LHCN-M2 (cell line): ENCODE data around the gene MYO16. TPM values are rescaled to one million over a fixed set of nuclear protein-coding genes. Genes with fewer than 3 reads are reported as not detected.
A peak's percentile ranks its signal among the peaks of the same experiment; 100 is the strongest.

Source experiments
- DNase-seq: peaks from one replicate; pipeline ENCODE4 v3.0.0-alpha.2; 2012; ENCODE audit warnings: low read depth
- total RNA-seq: library from RNA; depleted of rRNA; stranded (reverse); fragments of >200 nt; gene quantifications from 2 replicates; pipeline ENCODE4 v1.2.3, GENCODE V29; 2014

The MYO16 gene
- total RNA-seq, 1 experiment from 2014 or later, result not detected

- DNase-seq, result no peak
Measured at GRCh38 chr13:108795841-108796240, 166.4 kb downstream of the MYO16 start.

DNA sequence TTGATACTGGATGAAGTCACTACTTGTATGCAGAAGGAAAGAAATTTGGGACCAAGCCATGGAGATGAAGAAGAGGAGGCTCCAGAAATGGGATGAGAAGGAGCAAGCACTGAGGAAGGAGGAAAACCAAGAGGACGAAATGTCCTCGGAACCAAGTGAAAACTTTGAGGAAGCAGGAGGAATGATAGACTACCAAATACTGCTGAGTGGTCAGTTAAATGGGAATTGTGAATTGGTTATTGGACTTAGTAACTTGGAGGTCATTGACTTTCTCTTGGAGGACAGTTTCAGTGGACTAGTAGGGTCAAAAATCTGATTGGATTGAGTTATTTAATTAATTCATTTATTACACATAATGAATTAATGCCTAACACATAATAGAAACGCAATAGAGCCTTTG is 167.9 kb downstream of the MYO16 start:
- DNase-seq, result no peak

DNA sequence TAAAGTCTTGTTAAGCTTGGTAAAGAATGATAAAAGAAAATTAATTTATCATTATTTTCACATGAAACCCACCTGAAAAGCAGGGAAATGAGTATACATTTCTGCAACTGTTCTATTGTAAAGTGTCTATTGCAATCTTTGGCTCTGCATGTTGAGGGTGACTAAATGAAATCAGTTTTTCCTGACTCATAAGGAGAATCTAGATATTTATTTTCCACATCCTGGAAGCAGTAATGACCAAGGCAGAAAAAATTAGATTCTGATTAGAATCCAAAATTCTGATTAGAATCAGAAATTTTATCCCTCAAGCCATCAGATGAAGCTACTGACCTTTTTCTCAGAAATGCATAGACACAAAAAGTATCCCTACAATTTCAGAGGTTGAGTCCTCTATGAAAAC is 178.4 kb downstream of the MYO16 start:
- no peak for DNase-seq

- no peak for DNase-seq
Measured at GRCh38 chr13:108812165-108812564, 182.8 kb downstream of the MYO16 start.

DNA sequence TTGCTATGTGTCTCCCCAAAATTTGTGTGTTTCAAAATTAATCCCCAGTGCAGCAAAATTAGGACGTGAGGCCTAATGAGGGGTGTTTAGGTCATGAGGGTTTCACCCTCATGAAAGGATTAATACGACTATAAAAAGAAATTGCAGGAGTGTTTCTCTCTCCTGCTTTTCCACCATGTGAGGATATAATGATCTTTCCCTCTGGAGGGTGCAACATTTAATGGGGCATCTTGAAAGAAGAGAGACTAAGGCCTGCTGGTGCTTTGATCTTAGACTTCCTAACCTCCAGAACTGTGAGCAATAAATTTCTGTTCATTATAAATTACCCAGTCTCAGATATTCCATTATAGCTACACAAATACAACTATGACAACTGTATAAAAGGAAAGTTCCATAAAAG is 183.2 kb downstream of the MYO16 start:
- DNase-seq, result no peak

DNA sequence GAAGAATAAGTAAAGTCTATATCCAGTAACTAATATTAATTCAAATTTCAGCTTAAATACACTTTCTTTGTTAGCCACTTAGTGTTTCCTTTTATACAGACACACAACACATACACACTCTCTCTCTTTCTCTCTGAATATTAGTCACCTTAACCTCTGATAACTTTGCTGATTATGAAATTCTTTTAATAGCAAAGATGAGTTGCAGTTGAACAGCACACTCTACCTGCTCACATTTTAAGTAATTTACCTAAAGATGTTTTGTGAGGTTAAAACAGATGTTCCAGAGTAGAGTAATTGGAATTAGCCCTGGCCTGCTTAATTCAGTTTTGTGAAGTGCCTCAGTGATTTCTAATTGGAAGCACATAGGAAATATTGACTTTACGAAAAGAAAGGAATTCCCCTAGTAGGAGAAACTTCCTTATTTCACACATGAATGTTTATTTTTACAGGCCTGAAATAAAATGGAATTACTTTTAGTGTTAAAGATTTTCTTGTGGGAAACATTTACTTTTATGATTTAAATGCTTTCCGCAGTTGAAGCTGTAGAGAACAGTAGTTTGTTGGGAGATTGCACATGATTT is 184.3 kb downstream of the MYO16 start:
- no peak for DNase-seq

DNA sequence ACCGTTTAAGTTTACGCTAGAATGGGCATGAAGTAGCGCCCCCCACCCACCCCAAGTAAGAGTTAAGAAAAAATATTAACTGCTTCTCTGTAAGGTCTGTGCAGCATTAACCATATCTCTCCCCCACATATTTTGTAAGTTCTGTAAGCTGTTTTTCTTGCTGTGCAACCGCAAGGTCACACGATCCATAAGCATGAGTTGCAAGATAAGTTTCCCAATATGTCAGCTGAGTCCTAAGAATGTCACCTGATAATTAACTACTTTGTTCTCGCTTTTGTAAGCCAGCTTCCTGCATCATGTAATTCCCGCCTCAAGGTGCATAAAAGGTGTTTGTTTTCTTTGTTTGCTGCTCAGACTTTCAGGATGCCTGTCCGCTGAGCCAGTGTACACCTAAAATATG is 187.0 kb downstream of the MYO16 start:
- DNase-seq, result no peak

- DNase-seq, result no peak
Measured at GRCh38 chr13:108827646-108828045, 198.2 kb downstream of the MYO16 start.

- DNase-seq, result no peak
Measured at GRCh38 chr13:108828086-108828815, 198.8 kb downstream of the MYO16 start.

GRCh38 chr13:108830916-108831315 is 201.5 kb downstream of the MYO16 start:
- no peak for DNase-seq

DNA sequence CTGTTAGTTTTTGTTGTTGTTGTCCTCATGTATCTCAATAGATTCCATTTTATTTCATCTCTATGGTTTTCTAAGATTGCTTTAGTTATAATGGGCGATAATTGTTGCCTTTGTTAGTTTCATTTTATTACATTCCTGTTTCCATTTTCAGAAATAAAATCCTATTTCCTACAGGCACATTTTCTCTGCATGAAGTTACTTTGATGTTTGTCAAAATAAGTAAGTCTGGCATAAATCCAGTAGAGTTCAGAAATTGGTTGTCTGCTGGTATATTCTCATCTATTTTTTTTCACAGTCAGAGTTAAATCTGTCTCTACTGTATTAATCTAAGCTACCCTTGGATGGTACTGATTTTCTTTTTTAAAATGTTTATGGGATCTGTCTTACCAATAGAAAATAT is 204.1 kb downstream of the MYO16 start:
- no peak for DNase-seq

- no peak for DNase-seq
Measured at GRCh38 chr13:108834193-108834592, 204.8 kb downstream of the MYO16 start.

DNA sequence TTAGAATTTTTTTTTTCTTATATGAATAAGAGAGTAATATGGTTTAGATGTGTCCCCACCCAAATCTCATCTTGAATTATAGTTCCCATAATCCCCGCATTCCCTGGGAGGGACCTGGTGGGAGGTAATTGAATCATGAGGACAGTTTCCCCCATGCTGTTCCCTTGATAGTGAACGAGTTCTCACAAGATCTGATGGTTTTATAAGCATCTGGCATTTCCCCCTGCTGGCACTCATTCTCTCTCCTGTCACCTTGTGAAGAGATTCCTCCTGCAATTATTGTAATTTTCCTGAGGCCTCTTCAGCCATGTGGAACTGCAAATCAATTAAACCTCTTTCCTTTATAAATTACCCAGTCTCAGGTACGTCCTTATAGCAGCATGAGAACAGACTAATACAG is 205.7 kb downstream of the MYO16 start:
- no peak for DNase-seq

DNA sequence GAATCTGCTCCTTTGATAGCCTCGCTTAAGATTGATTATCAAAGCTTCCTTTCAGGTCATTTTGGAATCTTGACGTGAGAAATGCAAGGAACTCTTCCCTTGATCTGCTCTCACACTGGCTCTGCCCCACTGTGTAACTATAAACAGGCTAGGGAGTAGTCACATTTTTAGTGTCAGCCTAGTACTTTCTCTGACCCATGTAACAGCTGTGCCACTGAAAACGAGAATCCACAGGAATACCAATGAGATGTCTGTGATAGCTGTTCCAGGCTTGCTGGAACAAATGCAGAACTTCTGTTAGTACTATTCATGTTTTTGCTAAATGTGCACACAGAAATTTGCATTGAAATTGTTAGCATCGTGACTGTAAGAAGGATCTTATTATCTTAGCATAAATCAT is 221.3 kb downstream of the MYO16 start:
- DNase-seq, result no peak

DNA sequence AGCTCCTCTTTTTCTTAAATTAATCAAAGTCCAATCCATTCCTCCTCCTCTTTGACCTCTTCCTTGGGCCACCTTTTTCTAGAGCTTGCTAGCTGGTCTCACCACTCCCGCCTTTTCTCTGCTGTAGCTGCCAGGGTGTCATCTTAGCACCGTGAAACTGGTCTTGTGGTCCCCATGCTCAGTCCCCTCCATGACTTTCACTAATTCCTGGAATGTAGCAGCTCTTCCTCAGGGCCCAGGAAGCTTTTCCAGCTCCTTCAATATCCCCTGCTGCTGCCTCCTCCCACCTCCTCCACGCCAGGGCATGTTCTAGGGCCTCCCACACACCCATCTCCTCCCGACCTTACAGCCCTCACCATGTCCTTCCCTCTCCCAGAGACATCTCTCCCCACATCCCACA is 222.2 kb downstream of the MYO16 start:
- DNase-seq, result no peak

GRCh38 chr13:108853031-108853430 is 223.6 kb downstream of the MYO16 start:
- DNase-seq, result no peak

DNA sequence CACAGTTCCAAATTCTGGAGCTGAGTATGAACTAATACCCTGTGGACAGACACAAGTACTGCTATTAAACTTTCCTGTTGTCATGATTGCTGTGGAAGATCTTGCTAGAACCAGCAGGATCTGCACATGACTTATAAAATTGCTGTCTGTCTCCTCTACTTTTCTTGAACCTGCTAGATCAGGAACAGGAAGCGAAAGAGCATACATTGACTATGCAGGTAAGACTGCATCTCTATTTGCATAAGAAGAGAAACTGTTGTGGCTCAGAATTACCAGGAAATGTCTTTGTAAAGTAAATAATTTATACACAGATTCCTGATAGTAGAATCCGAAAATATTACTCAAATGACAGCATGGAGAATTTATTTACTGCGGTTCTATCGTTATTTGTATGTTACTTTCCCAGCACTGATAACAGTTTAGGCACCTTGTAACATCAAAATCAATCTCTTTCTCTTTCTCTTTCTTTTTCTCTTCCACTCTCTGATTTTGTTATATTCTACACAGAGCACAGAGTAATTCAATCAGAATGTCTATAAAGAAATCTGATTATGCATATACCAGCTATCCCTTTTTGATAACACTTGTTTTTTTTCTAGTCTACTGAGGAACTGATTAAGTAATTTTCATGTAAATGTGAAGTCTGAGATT is 226.5 kb downstream of the MYO16 start:
- DNase-seq, result no peak

DNA sequence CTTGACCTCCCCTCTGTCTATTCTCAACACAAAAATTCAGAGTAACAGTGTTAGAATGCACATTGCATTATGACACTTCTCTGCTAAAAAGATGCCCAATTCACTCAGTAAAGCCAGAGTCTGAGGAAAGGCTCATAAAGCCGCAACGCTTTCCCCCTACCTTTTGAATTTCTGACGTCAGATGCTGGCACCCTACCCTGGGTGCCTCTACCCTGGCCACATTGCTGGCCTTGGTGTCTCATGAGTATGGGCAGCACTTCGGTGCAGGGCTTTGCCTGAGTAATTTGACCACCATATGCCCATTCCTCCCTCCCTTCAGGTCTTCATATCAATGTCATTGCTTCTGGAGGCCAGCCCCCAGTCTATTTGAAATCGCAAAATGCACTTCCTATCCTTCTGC is 229.3 kb downstream of the MYO16 start:
- DNase-seq, result no peak

- no peak for DNase-seq
Measured at GRCh38 chr13:108859197-108860012, 230.0 kb downstream of the MYO16 start.

DNA sequence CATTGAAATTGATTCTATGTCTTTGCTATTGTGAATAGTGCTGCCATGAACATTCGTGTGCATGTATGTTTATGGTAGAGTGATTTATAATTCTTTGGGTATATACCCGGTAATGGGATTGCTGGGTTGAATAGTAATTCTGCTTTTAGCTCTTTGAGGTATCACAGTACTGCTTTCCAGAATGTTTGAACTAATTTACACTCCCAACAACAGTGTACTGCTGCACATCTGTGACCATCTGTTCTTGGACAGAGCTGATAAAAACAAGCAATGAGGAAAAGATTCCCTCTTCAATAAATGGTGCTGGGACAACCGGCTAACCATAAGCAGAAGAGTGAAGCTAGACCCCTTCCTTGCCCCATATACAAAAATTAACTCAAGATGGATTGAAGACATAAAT is 231.0 kb downstream of the MYO16 start:
- no peak for DNase-seq

- DNase-seq, result peak; percentile 11
Measured at GRCh38 chr13:108877300-108877699, 247.9 kb downstream of the MYO16 start.

- DNase-seq, result no peak
Measured at GRCh38 chr13:108878732-108879131, 249.3 kb downstream of the MYO16 start.
